Measurements from ENCODE around the gene CAMKMT.

The CAMKMT gene

GRCh38 chr2:44801841-44802776 is 440.4 kb downstream of the CAMKMT start:
- DNase-seq (ENCODE audit: low spot score): no peak

- no peak for DNase-seq (ENCODE audit: low spot score)
Measured at GRCh38 chr2:44802777-44803424, 441.2 kb downstream of the CAMKMT start.

GRCh38 chr2:44804406-44805265 is 442.9 kb downstream of the CAMKMT start:
- DNase-seq (ENCODE audit: low spot score): no peak

- DNase-seq (ENCODE audit: low spot score): no peak
Measured at GRCh38 chr2:44805401-44806235, 443.9 kb downstream of the CAMKMT start.

- no peak for DNase-seq (ENCODE audit: low spot score)
Measured at GRCh38 chr2:44807201-44808025, 445.7 kb downstream of the CAMKMT start.

- DNase-seq (ENCODE audit: low spot score): no peak
Measured at GRCh38 chr2:44810892-44811530, 449.3 kb downstream of the CAMKMT start.

GRCh38 chr2:44813165-44813564 is 451.4 kb downstream of the CAMKMT start:
- no peak for DNase-seq (ENCODE audit: low spot score)

- DNase-seq (ENCODE audit: low spot score): no peak
Measured at GRCh38 chr2:44813658-44814057, 451.9 kb downstream of the CAMKMT start.

- DNase-seq (ENCODE audit: low spot score): no peak
Measured at GRCh38 chr2:44817256-44817655, 455.5 kb downstream of the CAMKMT start.

- no peak for DNase-seq (ENCODE audit: low spot score)
Measured at GRCh38 chr2:44817673-44818335, 456.1 kb downstream of the CAMKMT start.

- DNase-seq (ENCODE audit: low spot score): no peak
Measured at GRCh38 chr2:44819061-44819460, 457.3 kb downstream of the CAMKMT start.

- DNase-seq (ENCODE audit: low spot score): no peak
Measured at GRCh38 chr2:44821500-44821899, 459.8 kb downstream of the CAMKMT start.

GRCh38 chr2:44822174-44822573 is 460.4 kb downstream of the CAMKMT start:
- DNase-seq (ENCODE audit: low spot score): no peak

Measured in left forelimb (tissue), 1 donor.